GM19099 (cell line): ENCODE results near the gene PLEKHG5.

ENCODE experiments used
- POLR2A ChIP-seq: IDR thresholded peaks from 3 replicates; pipeline ENCODE4 v1.6.1; 2011; ENCODE audit warnings: low read depth; ENCODE audit not compliant: insufficient read length; ENCODE audit errors: extremely low read depth

The PLEKHG5 gene

DNA sequence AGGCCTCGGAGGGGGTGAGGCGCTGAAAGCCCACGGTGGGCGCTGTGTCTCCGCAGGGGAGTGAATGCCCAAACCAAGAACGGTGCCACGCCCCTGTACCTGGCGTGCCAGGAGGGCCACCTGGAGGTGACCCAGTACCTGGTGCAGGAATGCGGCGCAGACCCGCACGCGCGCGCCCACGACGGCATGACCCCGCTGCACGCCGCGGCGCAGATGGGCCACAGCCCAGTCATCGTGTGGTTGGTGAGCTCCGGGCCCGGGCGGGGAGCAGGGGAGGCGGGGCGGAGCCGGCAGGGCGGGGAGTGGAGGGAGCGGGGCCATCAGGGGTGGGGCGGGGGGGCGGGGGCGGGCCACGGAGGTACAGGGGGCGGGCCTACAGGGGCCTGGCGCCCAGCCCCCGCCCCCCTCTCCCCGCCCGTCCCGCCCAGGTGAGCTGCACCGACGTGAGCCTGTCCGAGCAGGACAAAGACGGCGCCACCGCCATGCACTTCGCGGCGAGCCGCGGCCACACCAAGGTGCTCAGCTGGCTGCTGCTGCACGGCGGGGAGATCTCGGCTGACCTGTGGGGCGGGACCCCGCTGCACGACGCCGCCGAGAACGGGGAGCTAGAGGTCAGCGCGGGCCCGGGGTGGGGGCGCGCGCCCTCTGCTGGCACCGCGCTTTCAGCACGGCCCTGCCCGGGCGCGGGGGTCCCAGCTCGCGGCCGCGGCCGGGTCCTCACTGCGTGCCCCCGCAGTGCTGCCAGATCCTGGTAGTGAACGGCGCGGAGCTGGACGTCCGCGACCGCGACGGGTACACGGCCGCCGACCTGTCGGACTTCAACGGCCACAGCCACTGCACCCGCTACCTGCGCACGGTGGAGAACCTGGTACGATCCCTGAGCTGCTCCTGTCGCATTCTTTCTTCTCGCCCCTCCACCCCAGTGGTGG lies 51.0 kb downstream of the PLEKHG5 start:
- no peak for TF ChIP-seq POLR2A

GRCh38 chr1:6438047-6438525 lies 53.4 kb downstream of the PLEKHG5 start:
- TF ChIP-seq POLR2A = no peak

DNA sequence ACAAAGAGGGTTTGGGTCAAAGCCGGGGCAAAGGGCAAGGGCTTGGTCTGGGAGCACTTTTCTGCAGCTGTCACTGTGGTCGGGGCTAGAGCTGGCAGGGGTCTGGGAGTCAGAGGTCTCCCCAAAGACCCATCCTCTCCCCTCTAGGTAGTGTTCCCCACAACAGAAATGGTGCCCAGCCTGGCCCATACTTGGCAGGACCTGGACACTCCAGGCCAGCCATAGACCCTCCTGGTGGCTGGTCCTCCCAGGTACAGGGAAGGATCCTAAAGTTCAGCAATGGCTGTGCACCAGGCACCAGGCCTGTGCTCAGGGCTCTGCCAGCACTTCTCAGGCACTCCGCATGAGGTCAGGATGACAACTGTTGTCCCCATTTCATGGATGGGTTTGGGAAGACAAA lies 55.9 kb downstream of the PLEKHG5 start:
- TF ChIP-seq POLR2A = no peak

GRCh38 chr1:6435129-6435528 lies 56.3 kb downstream of the PLEKHG5 start:
- TF ChIP-seq POLR2A = no peak

DNA sequence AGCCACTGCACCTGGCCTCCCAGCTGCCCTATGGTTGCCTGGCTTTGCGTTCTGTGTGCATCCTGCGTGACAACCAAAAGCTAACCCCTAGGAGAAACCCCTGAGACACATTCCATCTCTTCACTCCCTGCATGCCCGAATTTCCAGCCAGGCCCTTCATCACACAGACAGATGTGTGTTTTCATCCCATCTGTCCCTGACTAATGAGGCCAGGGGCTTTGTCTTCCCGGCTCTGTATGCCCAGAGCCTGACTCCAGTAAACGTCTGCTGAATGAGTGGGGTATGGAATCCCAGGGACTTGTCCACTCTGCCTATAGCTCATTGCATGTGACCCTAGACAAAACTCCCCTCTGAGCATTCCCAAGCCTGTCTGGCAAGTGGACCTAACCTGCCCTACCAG lies 57.3 kb downstream of the PLEKHG5 start:
- no peak for TF ChIP-seq POLR2A

- TF ChIP-seq POLR2A = no peak
Measured at GRCh38 chr1:6427441-6428390, 63.8 kb downstream of the PLEKHG5 start.

- no peak for TF ChIP-seq POLR2A
Measured at GRCh38 chr1:6426972-6427350, 64.5 kb downstream of the PLEKHG5 start.

DNA sequence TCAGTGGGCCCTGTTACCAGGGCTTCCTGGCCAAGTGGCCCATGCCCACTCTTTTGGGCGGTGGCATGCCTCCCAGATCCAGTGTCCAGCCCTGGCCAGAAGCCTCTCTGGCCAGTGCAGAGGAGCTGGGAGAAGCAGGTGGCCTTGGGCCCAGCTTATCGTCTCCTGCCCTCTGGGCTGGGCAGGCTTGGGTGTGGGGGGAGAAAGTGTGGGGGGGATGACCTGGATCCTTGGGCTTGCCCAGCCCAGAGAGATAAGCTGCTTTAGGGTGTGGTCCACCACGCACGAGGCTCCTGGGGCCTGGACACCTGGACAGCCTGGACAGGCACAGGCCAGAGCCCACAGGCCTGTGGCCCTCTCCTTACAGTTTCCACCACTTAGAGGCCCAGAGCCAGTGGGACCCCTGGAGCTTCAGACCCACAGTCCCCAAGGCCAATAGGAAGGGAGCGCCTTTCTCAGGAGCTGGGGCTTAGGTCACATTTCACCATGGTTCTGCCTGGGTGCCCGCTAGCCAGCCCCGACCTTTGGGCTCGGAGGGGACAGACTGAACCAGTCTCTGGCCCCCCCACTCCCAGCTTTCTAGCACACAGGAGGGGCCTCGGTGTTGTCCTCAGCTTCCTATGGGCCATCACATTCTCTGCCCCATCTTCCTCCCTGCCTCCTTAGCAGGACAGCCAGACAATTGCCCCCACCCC lies 65.0 kb downstream of the PLEKHG5 start:
- no peak for TF ChIP-seq POLR2A

- TF ChIP-seq POLR2A = no peak
Measured at GRCh38 chr1:6425658-6426057, 65.8 kb downstream of the PLEKHG5 start.

DNA sequence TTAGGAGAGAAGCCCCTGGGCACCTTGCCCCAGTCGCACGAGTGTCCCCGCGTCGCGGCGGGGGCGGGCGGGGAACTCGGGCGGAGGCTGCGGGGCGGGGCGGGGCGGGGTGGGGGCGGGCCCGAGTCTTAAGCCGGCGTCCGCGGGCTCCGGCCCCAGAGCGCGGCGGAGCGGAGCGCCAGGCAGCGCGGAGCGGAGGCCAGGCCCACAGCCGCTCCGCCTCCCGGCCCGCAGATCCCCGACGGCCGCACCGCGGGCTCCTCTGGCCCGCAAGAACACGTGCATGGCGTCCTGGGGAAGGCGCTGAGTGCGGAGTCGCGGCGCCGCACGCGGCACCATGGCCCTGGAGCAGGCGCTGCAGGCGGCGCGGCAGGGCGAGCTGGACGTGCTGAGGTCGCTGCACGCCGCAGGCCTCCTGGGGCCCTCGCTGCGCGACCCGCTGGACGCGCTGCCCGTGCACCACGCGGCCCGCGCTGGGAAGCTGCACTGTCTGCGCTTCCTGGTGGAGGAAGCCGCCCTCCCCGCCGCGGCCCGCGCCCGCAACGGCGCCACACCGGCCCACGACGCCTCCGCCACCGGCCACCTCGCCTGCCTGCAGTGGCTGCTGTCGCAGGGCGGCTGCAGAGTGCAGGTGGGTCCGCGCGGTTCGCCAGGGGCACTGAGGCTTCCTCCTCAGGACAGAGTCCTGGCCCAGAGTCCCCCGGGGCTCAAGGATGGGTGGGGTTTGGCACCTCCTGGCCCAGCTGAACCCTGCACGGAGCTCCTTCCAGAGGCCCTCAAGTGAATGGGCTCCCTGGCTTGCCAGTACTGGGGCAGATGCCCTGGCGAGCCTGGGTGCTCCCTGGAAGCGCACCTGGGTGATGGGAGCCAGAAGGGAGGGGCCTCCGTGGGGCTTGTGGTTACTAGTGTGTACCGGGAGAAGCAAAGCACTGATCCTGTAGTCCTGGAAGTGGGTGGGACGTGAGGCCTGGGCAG lies 66.6 kb downstream of the PLEKHG5 start, which contains the start of gene ESPN:
Gene ESPN (plus strand): TSS at position 158 of the 975 bp plus-strand sequence. CDS start 180 bp downstream, at position 338.
- no peak for TF ChIP-seq POLR2A

GRCh38 chr1:6424000-6424565 lies 67.4 kb downstream of the PLEKHG5 start:
- no peak for TF ChIP-seq POLR2A

GRCh38 chr1:6423321-6423999 lies 68.0 kb downstream of the PLEKHG5 start:
- no peak for TF ChIP-seq POLR2A

DNA sequence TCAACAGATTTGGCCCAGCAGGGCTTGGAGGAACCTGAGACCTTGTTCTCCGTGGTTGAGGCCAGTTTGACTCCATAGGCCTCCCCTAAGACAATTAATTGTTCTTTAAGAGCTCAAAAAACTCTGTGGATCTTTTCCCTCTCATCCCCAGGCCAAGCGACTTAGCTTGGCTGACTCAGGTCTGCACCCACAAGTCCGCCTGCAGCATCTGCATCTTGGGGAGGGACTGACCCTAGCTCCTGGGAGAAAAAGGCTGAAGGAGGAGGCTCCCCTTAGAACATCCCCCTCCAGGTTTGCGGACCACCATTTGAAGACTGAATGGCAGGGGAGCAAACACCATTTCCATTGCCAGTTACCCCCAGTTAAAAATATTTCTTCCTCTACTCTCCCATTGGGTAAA lies 70.2 kb downstream of the PLEKHG5 start:
- TF ChIP-seq POLR2A = no peak

- TF ChIP-seq POLR2A = no peak
Measured at GRCh38 chr1:6420454-6421042, 70.9 kb downstream of the PLEKHG5 start.
